Stimulated activated CD8-positive, alpha-beta memory T cell treated with anti-CD3 and anti-CD28 coated beads, Interleukin-15, amount 100 ng/mL, for 48 hours (primary cell): Measurements from ENCODE around the gene CFD.
"Not testable (repeated sequence)": the region's sequence is repeated elsewhere in the genome, so short reads cannot be mapped to it uniquely, and the experiment has no call there.

Source experiments
- DNase-seq, 2 donors: peaks; one replicate each; pipeline ENCODE4 v3.0.0-alpha.2; 2020; ENCODE audit warnings: low read depth in 2 of 2

The CFD gene

DNA sequence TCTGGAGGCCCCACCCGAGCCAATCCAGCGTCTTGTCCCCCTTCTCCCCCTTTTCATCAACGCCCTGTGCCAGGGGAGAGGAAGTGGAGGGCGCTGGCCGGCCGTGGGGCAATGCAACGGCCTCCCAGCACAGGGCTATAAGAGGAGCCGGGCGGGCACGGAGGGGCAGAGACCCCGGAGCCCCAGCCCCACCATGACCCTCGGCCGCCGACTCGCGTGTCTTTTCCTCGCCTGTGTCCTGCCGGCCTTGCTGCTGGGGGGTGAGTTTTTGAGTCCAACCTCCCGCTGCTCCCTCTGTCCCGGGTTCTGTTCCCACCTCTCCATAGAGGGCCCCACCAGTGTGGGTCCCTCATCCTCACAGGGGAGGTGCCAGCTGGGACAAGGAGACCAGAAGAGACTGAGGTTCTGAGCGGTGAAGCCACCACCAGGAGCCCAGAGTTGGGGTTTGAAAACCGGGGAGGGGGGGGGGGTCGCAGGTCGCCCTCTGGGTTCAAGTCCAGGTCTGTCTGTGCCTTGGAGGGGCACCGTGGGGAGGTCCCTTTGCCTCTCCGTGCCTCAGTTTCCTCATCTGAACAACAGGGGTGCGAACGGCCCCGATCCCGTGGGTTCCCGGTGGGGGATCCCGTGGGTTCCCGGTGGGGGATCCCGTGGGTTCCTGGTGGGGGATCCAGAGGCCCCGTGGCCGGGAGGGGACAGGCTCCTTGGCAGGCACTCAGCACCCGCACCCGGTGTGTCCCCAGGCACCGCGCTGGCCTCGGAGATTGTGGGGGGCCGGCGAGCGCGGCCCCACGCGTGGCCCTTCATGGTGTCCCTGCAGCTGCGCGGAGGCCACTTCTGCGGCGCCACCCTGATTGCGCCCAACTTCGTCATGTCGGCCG is 7.1 kb upstream of the CFD start, which contains the start of gene ELANE:
Gene ELANE, plus strand, starts transcription at position 168 of the 878 bp plus-strand sequence. Its CDS starts 26 bp downstream, at position 194.
- no peak for DNase-seq

DNA sequence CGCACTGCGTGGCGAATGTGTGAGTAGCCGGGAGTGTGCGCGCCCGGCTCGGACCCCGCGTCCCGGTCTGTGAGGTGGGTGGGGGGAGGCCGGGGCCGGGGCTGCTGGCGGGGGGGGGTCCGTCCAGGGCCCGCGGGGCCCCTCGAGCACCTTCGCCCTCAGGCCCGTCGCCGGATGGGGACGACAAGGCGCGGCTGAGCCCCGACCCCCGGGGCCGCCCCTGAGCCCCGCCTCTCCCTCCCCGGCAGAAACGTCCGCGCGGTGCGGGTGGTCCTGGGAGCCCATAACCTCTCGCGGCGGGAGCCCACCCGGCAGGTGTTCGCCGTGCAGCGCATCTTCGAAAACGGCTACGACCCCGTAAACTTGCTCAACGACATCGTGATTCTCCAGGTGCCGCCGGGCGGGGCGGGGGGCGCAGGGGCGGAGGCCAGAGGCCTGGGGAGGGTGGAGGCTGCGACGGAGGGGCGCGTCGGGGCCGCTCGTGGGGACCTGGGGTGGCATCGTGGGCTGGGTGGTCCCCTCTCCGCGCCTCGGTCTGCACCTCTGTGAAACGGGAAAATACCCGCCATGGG is 6.4 kb upstream of the CFD start:
- DNase-seq: no peak

DNA sequence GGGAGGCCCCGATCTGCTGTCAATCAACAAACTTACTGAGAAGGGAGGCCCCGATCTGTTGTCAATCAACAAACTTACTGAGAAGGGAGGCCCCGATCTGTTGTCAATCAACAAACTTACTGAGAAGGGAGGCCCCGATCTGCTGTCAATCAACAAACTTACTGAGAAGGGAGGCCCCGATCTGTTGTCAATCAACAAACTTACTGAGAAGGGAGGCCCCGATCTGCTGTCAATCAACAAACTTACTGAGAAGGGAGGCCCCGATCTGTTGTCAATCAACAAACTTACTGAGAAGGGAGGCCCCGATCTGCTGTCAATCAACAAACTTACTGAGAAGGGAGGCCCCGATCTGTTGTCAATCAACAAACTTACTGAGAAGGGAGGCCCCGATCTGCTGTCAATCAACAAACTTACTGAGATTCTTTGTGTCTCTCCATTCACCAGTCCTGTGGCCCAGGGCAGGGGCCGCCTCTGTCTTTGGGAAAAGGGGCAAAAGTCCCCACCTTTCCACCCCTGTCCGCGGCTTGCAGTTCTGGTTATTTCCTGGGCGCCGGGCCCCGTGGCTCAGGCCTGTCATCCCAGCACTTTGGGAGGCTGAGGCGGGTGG is 5.7 kb upstream of the CFD start:
- not testable (repeated sequence) for DNase-seq

DNA sequence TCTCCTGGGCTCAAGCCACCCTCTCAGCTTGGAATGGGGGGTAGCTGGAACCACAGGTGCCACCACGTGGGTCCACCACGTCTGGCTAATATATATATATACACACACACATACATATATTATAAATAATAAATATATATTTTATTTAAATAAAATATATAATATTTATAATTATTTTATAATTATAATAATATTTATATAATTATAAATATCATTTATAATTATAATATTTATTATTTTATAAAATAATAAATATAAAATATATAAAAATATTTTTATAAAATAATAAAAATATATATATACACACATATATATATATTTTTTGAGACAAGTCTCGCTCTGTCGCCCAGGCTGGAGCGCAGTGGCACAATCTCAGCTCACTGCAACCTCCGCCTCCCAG is 4.9 kb upstream of the CFD start:
- DNase-seq: no peak

DNA sequence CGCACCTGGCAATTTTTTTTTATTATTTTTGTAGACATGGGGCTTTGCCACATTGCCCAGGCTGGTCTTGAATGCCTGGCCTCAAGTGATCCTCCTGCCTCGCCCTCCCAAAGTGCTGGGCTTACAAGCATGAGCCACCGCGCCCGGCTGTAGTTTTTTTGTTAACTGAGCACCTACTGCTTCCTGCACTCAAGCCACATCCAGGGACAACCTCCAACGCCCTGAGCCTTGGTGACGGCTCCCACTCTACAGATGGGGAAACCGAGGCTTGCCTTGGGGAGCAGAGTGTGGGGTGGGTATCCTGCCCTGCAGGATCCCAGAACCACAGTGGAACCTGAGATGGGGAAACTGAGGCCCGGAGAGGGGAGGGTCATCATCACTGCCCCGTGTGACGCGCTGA is 4.3 kb upstream of the CFD start:
- no peak for DNase-seq

DNA sequence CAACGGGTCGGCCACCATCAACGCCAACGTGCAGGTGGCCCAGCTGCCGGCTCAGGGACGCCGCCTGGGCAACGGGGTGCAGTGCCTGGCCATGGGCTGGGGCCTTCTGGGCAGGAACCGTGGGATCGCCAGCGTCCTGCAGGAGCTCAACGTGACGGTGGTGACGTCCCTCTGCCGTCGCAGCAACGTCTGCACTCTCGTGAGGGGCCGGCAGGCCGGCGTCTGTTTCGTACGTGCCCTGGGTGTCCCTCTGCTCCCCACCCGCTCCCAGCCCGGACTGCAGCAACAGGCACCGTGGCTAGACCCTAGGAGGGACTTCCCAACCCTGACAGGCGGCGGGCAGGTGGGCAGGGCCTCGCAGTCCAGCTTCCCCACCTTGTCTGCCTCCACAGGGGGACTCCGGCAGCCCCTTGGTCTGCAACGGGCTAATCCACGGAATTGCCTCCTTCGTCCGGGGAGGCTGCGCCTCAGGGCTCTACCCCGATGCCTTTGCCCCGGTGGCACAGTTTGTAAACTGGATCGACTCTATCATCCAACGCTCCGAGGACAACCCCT is 3.8 kb upstream of the CFD start:
- no peak for DNase-seq

DNA sequence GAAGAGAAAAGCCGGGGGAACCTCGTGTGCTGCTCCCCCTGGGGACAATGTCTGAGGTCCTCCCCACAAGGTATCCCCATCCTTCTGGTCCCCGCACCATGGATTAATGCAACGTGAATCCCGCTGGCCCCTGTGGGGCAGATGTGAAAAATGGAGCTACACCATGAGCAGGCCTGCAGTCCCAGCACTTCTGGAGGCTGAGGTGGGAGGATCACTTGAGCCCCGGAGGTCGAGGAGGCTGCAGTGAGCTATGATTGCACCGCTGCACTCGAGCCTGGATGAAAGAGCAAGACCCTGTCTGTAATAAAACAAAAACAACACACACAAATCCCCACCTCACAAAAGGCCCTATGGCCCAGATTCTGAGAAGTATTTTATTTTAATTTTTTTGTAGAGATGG is 1.2 kb upstream of the CFD start:
- no peak for DNase-seq

DNA sequence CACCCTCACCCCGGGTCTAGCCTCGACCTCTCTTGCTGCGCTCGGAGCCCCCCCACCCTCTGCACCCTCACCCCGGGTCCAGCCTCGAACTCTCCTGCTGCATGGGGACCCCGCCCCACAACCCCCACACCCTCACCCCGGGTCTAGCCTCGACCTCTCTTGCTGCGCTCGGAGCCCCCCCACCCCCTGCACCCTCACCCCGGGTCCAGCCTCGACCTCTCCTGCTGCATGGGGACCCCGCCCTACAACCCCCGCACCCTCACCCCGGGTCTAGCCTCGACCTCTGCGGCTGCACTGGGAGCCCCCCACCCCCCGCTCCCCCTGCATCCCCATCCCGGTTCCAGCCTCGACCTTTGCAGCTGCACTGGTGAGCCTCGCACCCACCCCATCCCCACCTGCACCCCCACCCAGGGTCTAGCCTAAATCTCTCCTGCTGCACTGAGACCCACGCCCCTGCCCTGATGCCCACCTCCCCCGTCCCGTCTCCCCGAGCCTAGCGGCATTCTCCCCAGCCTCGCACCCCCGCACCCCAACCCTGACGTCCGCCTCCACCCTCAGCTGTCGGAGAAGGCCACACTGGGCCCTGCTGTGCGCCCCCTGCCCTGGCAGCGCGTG is 1.8 kb downstream of the CFD start:
- DNase-seq: no peak

DNA sequence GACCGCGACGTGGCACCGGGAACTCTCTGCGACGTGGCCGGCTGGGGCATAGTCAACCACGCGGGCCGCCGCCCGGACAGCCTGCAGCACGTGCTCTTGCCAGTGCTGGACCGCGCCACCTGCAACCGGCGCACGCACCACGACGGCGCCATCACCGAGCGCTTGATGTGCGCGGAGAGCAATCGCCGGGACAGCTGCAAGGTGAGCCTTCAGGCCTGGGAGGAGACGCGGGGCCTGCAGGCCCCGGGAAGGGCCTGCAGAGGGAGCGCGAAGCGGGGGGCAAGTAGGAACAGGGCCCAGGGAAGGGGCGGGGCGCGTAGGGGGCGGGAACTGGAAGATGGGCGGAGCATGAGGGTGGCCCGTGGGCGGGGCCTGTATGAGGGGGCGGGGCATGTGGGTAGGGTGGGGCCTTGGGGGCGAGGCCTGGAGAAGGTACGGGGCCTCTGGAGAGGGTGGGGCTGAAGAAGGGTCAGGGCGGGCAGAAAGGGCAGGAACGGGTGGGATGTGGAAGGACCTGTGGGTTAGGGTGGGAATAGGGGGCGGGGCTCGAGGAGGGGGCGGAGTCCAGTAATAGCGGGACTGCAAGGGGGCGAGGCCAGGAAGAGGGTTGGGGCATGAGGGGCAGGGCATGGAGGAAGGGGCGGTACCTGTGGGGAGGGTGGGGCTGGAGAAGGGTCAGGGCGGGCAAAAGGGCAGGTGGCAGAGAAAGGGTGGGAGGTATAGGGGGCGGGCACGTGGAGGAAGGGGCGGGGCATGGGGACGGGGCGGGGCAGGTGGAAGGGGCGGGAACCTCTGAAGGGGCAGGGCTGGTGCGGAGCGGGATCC is 2.5 kb downstream of the CFD start:
- DNase-seq: peak; percentile 27 to 72

DNA sequence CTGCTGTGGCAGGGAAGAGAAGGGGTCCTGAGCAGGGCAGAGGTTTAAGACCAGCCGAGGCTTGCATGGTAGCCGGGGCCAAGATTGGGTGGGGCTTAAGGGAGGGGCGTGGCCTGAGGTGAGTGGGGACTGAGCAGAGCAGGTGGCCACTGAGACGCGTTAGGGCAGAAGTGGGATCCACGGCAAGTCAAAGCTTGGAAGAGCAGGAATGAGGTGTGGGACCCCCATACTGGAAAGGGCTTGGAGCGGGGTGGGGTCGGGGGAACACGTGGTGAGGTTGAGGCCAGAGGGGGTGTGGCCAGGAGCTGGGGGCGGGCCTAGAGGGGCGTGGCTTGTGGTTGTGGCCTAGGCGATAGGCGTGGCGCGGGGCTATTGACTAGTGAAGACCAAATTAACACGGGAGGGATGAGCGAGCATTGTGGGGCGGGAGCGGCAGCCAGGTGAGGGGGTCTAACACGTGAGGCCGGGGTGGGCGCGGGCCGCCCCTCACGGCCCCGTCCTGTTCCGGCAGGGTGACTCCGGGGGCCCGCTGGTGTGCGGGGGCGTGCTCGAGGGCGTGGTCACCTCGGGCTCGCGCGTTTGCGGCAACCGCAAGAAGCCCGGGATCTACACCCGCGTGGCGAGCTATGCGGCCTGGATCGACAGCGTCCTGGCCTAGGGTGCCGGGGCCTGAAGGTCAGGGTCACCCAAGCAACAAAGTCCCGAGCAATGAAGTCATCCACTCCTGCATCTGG is 3.3 kb downstream of the CFD start:
- DNase-seq: peak; percentile 55 to 69

DNA sequence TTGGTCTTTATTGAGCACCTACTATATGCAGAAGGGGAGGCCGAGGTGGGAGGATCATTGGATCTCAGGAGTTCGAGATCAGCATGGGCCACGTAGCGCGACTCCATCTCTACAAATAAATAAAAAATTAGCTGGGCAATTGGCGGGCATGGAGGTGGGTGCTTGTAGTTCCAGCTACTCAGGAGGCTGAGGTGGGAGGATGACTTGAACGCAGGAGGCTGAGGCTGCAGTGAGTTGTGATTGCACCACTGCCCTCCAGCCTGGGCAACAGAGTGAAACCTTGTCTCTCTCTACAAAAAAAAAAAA is 3.8 kb downstream of the CFD start:
- no peak for DNase-seq

DNA sequence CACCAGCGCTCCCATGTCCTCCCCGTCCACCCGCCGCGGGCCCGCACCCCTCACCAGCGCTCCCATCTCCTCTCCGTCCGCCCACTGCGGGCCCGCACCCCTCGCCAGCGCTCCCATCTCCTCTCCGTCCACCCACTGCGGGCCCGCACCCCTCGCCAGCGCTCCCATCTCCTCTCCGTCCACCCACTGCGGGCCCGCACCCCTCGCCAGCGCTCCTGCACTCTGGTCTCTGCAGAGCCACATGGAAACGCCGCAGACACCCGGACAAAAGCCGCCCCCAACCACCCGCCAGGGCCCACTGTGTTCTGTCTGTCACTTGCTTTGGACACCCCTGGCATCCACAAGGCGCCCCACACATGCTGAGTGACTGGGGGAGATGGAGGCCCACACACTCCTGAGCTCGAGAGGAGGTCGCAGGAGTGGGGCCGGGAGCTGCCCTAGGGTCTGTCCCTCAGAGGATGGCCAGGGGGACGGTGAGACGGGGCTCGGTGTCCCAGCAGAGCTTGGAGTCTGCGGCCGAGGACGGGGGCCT is 7.4 kb downstream of the CFD start:
- DNase-seq: no peak

DNA sequence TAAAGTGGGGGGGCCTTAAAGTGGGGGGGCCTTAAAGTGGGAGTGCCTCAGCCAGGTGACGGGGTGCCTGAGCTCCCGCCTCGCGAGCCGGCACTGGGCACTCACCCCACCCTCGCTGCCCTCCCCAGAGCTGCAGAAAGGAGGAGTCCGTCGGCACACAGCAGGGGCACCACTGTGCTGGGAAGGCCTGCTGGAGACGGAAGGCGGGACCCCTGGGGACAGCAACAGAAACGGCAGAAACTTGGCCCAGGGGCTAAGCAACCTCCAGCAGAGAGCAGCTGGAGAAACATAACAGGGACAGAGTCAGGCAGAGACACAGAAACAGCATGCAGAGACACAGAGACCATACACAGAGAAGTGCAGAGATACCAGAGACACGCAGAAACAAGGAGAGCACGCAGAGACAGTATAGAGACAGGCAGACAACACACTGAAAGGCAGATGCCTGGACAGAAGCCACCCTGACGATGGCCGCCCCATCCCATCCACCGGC is 7.9 kb downstream of the CFD start:
- DNase-seq: no peak

DNA sequence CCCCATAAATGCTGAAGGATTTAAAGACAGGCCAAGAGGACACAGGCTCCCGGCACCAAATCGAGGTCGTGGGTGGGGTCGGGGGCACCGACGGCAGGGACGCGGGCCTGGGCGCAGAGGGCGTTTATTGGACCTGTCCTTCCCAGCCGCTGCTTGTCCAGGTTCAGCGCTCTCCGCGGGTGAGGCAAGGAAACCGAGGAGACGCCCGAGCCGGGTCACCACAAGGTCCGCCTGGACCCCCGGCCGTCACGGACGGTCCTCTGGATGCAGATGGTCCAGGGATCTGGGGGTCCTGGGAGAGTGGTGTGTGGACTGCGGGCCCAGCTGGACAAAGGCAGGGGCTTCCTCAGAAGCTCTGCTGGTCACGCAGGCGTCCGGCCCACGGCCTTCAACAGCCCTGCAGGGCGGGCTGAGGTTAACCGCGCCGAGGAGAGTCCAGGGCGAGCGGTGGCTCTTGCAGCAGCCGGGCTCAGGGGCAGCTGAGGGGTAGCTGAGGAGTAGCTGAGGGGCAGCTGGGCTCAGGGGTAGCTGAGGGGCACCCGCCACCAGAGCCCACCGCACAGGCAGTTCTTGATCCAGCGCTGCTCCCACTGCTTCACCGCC is 8.5 kb downstream of the CFD start:
- no peak for DNase-seq

DNA sequence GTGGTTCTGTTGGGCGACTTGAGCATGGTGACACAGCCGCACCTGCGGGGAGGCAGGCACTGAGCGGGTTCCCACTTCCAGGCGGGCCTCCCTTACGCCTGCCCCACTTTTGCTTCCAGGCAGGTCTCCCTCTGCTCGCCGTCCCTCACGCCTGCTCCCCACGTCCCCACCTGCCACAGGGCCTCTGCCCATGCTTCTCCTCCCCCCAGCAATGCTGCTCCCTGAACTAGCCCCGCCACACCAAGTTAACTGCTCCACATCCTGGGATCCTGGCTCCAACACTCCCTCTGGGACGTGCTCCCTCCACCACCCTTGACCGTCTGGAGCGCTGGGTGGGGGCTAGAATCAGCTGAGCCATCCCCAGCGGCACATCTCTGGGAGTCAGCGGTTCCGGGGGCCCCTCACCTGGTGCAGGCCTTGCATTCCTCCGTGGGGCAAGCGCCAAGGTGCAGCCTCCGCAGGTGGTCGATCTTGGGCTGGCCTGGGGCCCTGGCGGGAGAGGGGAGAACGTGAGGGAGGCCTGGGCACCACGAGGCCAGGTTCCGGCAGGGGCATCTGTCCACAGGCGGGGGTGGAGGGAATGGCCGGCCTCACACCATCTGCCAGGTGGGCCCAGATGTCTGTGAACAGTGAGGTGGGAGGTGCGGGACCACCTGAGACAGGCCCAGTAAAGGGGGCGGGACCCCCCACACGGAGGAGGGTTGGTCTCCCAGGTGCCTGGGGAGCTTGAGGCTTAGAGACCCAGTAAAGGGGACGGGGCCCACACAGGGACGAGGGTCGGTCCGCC is 9.2 kb downstream of the CFD start:
- no peak for DNase-seq

DNA sequence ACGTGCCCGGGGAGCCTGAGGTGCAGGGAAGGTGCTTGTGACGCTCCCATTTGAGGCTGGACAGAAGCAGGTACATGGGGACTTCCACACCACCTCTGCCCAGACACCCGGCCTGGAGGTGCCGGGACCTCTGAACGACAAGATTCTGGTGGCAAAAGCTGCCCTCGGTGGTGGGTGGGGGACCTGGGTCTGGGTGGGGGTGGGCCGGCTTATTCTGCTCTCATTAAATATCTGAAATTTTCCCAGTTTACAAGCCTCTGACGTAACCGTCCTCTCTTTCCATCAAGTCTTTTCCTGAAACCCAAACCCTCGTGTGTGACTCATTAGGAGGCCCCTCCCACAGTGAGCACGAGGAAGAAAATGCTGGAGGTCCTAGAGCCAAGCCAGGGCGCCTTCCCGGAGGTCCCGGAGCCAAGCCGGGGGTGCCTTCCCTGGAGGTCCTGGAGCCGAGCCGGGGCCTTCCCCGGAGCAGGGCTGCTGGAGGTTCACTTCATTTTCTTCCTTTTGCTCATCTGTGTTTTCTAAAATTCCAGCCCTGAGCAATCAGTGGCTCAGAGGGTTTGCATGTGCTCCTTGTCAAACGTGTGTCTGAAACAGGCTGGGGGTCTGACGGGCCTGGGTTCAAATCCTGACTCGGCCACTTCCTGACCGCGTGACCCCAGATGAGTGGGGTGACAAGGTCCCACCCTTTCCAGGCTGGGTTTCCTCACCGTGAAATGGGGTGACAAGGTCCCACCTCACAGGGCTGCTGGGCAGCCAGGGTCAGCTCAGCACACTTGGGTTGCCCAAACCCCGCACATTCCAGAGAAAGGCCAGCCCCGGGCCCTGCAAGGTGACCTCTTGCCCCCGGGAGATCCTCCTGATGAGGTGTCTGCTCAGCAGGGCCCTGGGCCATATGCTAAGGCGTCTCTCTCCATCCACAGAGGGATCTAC is 10.0 kb downstream of the CFD start:
- DNase-seq: no peak

DNA sequence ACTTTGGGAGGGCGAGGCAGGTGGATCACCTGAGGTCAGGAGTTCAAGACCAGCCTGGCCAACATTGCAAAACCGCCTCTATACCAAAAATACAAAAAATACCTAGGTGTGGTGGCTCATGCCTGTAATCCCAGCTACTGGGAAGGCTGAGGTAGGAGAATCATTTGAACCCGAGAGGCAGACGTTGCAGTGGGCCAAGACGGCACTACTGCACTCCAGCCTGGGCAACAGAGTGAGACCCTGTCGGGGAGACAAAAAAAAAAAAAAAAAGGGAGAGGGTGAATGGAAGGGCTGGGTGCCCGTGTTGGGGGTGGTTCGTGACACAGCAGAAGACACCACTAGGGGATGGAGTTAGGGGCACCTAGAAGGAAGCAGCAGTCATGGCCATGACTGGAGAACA is 10.8 kb downstream of the CFD start:
- no peak for DNase-seq

DNA sequence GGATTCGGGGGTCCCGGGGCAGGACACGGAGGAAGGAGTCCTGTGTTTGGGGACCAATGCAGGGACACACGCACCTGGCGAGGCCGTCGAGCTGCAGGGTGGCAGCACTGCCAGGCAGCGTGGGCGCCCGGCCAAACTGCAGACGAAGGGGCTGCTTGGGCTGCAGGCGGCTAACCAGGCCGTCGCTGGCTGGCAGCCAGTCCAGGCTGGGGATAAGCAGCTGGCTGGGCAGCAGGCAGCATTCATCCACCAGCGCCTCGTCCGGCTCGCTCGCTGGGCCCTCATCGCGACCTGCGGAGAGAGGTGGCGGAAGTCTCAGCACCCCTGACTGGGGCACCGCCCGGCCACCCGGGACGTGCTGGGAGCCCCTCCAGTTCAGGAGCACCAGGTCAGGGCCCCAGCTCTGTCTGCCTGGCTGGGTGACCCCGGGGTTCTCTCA is 11.5 kb downstream of the CFD start:
- DNase-seq: no peak
